Neuron (in vitro differentiated cells): Measurements from ENCODE around the gene DNAJB9.
A peak's percentile ranks its signal among the peaks of the same experiment; 100 is the strongest.

Experiments
- H2AFZ ChIP-seq: one replicate; pipeline ENCODE4 v1.6.1; 2013; ENCODE audit warnings: low read depth, mild to moderate bottlenecking, inconsistent platforms, low read length, moderate library complexity
- H3K27me3 ChIP-seq: one replicate; pipeline ENCODE4 v1.6.1; 2013; ENCODE audit warnings: low read length; ENCODE audit not compliant: insufficient read depth
- H3K36me3 ChIP-seq: one replicate; pipeline ENCODE4 v1.6.1; 2013; ENCODE audit warnings: low read length; ENCODE audit not compliant: insufficient read depth
- H3K4me1 ChIP-seq: one replicate; pipeline ENCODE4 v1.6.1; 2013; ENCODE audit warnings: low read length; ENCODE audit not compliant: insufficient read depth
- H3K4me3 ChIP-seq: 2 replicates; pipeline ENCODE4 v1.5.1; 2013; ENCODE audit warnings: mild to moderate bottlenecking, low read length, moderate library complexity
- H3K9me3 ChIP-seq: one replicate; pipeline ENCODE4 v1.6.1; 2013; ENCODE audit warnings: low read length

Gene DNAJB9

GRCh38 chr7:108600399-108600798 lies 30.7 kb downstream of the DNAJB9 start:
- no peak overlapping the region for H2AFZ ChIP-seq
- H3K36me3 ChIP-seq, result no peaks in the 10 kb centered on the region
- no peaks in the 10 kb centered on the region for H3K9me3 ChIP-seq
- peaks cover 45% of the 10 kb centered on the region for H3K4me1 ChIP-seq
- H3K27me3 ChIP-seq, result no peaks in the 10 kb centered on the region
- no peak overlapping the region for H3K4me3 ChIP-seq

- no peaks in the 10 kb centered on the region for H3K36me3 ChIP-seq
- H3K4me1 ChIP-seq, result peaks cover 22% of the 10 kb centered on the region
- H3K27me3 ChIP-seq, result no peaks in the 10 kb centered on the region
- H2AFZ ChIP-seq, result no peak overlapping the region
- no peaks in the 10 kb centered on the region for H3K9me3 ChIP-seq
- no peak overlapping the region for H3K4me3 ChIP-seq
These were observed 34.1 kb downstream of the DNAJB9 start for GRCh38 chr7:108603656-108604306.

DNA sequence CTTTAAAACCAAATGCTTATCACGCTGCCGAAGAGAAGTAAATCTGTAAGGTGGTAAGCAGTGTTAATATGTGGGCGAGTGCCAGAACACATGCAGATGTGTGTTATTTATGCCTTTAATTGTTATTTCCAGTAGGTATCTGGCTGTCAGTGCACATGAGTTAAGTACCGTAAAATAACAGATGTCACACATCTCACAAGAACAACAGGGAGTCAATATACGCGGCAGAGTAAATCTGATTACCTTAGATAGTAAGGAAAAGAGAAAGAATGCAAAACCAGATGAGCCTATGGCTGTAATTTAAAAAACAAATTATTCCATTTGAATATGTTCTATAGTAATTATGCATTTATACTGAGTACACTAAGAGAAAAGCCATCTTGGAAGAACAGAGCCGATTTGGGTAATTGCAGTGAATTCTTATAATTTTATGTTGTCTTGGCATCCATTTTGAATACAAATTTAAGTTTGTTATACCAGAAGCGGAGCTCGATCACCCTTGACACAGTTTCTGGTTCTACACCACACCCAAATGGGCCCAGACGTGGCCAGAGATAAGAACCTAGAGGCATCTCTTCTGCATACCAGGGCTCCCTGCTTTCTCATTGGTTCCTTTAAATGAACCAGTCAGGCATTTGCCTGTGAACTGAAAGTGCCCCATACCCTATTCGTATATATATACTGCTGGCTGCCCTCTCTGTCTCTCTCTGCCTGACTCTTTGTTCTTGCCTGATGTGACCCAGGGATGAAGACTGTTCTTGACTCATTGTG lies 34.8 kb downstream of the DNAJB9 start:
- H3K4me1 ChIP-seq, result peaks cover 15% of the 10 kb centered on the region
- no peaks in the 10 kb centered on the region for H3K36me3 ChIP-seq
- no peak overlapping the region for H2AFZ ChIP-seq
- no peaks in the 10 kb centered on the region for H3K9me3 ChIP-seq
- no peak overlapping the region for H3K4me3 ChIP-seq
- no peaks in the 10 kb centered on the region for H3K27me3 ChIP-seq

- no peak overlapping the region for H2AFZ ChIP-seq
- no peak overlapping the region for H3K4me3 ChIP-seq
- H3K36me3 ChIP-seq, result no peaks in the 10 kb centered on the region
- H3K4me1 ChIP-seq, result peaks cover 15% of the 10 kb centered on the region
- no peaks in the 10 kb centered on the region for H3K27me3 ChIP-seq
- H3K9me3 ChIP-seq, result no peaks in the 10 kb centered on the region
These were observed 36.0 kb downstream of the DNAJB9 start for GRCh38 chr7:108605559-108606201.

DNA sequence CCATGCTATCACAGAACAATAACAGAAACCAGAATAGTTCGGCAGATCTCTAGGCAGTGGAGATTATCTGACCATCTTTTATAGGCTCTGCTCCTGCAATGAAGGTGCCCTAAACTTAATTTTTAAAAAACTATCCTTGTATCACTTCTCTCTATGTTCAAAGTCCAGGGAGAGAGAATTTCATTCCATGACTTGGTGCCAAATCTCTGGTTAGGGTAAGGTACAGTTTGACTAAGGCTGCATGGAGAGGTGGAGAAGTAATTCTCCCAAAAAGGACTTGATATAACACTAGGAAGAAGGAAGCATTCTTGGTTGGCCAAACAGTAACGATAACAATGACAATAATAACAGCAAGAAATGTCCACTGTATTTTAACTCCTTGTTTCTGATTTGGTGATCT lies 40.0 kb downstream of the DNAJB9 start:
- H3K4me1 ChIP-seq, result peaks cover 9% of the 10 kb centered on the region
- no peaks in the 10 kb centered on the region for H3K36me3 ChIP-seq
- H3K4me3 ChIP-seq, result no peak overlapping the region
- H3K9me3 ChIP-seq, result no peaks in the 10 kb centered on the region
- H2AFZ ChIP-seq, result no peak overlapping the region
- no peaks in the 10 kb centered on the region for H3K27me3 ChIP-seq

DNA sequence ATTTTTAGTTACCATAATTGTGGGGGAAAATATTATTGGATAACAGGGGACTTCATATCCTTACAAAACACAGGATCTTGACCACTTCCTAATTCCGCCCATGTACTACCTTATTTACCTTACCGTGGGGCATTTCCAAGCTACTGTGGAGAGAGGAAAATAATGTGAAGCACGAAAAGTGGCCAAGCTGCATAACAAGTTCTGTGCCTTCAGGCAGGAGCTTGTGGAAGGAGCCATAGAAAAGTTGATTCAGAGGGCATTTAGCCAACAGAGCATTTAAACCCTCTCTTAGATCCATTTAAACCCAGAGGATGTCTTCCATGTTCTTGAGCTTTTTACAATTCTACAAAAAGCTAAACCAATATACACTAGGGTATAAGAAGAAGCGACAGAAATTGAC lies 41.6 kb downstream of the DNAJB9 start:
- no peaks in the 10 kb centered on the region for H3K36me3 ChIP-seq
- no peak overlapping the region for H2AFZ ChIP-seq
- H3K4me1 ChIP-seq, result peaks cover 9% of the 10 kb centered on the region
- H3K27me3 ChIP-seq, result no peaks in the 10 kb centered on the region
- no peaks in the 10 kb centered on the region for H3K9me3 ChIP-seq
- H3K4me3 ChIP-seq, result no peak overlapping the region

DNA sequence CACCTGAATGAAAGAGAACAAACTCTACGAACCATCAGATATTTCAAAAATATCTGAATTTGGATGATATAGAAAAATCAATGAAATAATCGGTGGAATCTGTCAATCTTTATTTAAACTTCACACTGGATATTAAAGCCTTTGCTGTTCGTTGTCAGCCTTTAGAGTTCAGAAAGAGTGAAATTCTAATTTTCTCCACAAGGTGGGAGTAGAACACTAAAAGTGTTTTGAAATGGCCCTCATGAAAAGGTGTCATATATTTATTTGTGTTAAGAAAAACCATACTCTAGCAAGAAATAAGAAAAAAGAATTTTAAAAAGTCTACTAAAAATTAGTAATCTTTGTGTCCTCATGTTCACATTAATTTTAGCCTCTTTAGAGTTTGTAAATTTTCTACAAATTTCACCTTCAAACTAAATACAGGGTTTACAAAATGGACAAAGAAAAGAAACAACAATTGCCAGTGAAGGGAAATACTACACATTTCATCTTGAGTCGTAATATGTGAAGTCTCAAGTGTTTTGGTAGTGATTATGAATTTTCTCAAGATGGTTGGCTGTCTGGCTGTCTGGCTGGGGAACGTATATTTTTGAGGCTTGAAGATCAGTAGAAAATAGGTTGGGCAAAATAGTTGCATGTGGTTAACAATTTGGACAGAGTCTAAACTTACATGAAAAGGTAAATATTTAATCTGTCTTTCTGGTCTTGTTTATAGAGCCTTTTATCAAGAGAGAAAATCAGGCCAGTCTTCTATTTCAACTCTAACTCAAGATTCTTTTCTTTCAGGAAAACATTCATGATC lies 43.7 kb downstream of the DNAJB9 start:
- Histone ChIP-seq H3K4me3 (no peak overlapping the region), H3K4me1 (peaks cover 9% of the 10 kb centered on the region), H2AFZ (peak overlapping the region; percentile 49), H3K27me3 (no peaks in the 10 kb centered on the region), H3K9me3 (no peaks in the 10 kb centered on the region), H3K36me3 (no peaks in the 10 kb centered on the region)

DNA sequence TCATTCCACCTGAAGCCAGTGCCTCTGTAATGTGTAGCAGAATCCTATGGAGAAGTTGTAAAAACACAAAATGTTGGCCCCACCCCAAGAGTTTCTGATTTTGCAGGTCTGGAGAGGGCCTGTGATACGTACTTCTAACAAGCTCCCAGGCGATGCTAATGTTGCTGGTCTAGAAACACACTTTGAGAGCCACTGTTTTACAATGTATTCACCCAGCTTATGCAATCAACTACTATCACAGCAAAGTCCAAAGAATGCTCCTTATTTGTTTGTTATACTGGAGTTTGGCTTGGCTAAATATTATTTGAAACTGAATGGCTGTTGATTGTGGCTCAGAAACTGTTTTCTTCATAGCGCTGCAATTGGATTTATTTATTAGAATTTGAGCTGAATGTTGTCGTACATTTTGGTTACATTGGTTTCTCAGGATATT lies 44.3 kb downstream of the DNAJB9 start:
- Histone ChIP-seq H2AFZ (peak overlapping the region; percentile 49), H3K36me3 (no peaks in the 10 kb centered on the region), H3K9me3 (no peaks in the 10 kb centered on the region), H3K27me3 (no peaks in the 10 kb centered on the region), H3K4me3 (no peak overlapping the region), H3K4me1 (peaks cover 9% of the 10 kb centered on the region)

DNA sequence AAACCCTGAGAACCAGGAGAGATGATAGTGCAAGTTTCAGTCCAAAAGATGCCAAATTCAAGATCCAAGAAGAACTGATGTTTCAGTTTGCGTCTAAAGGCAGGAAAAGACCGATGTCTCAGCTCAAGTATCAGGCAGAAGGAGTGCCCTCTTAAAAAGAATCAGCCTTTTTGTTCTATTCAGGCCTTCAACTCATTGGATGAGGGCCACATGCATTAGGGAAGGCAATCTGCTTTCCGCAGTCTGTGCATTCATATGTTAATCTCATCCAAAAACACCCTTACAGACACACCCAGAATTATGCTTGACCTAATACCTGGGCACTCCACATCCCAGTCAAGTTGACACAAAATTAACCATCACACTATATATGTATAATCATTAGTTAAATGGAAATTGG lies 45.2 kb downstream of the DNAJB9 start:
- Histone ChIP-seq H3K4me1 (peaks cover 9% of the 10 kb centered on the region), H3K36me3 (no peaks in the 10 kb centered on the region)

DNA sequence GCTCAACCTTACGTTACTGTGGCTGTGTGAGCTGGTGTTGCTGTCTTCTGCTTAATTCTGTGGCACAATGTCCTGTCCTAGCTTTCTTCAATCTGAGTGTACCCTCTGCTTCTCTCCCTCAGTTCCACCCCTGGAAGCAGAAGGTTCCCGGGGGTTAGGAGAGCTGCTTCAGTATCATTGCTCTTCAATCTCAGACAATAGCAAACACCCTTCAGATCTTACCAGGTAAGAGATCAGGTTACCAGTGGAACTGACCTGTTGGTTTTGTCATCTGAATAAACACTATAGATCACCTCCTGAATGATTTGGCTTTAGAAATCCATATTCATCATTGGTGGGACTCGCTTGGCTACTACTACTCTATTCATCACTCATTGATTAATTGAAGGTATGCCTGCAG lies 48.4 kb downstream of the DNAJB9 start:
- H3K9me3 ChIP-seq, result no peaks in the 10 kb centered on the region
- no peak overlapping the region for H2AFZ ChIP-seq
- H3K27me3 ChIP-seq, result no peaks in the 10 kb centered on the region
- H3K4me3 ChIP-seq, result no peak overlapping the region
- H3K36me3 ChIP-seq, result no peaks in the 10 kb centered on the region
- peaks cover under 1% of the 10 kb centered on the region for H3K4me1 ChIP-seq

More for the DNA sequence above, 45.2 kb downstream of the DNAJB9 start:
- no peaks in the 10 kb centered on the region for H3K9me3 ChIP-seq
- no peak overlapping the region for H3K4me3 ChIP-seq
- no peak overlapping the region for H2AFZ ChIP-seq
- H3K27me3 ChIP-seq, result no peaks in the 10 kb centered on the region

DNA sequence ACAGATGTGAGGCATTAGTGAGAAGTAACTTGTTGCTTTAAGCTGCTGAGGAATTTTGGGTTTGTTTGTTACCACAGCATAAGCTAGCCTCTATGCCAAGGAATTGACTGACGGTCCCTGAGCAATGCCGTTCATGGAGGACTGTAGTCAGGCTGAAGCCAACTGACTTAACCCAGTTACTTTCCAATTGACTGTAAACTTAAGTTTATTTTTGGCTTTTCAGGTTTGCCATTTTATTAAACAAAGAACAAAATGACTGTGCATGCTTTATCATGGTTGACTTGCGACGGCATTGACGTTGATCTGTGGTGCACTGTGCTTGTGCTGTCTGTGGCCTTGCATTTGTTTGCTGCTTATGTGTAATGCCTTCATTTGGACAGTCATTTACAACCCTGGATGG lies 53.5 kb downstream of the DNAJB9 start:
- Histone ChIP-seq H2AFZ (no peak overlapping the region), H3K4me1 (no peaks in the 10 kb centered on the region), H3K27me3 (no peaks in the 10 kb centered on the region), H3K4me3 (no peak overlapping the region), H3K36me3 (no peaks in the 10 kb centered on the region), H3K9me3 (no peaks in the 10 kb centered on the region)
